GM20000 (cell line): ENCODE measurements around the gene ASIC2.

Experiments
- DNase-seq: peaks from one replicate; pipeline ENCODE4 v3.0.0; 2012; ENCODE audit warnings: low spot score
- TF ChIP-seq, protein P1 (sequence below): IDR thresholded peaks from 2 replicates; pipeline ENCODE4 v1.5.1; 2012; ENCODE audit warnings: mild to moderate bottlenecking, control low read depth; ENCODE audit errors: extremely low read depth, missing control alignments

ASIC2 gene

DNA sequence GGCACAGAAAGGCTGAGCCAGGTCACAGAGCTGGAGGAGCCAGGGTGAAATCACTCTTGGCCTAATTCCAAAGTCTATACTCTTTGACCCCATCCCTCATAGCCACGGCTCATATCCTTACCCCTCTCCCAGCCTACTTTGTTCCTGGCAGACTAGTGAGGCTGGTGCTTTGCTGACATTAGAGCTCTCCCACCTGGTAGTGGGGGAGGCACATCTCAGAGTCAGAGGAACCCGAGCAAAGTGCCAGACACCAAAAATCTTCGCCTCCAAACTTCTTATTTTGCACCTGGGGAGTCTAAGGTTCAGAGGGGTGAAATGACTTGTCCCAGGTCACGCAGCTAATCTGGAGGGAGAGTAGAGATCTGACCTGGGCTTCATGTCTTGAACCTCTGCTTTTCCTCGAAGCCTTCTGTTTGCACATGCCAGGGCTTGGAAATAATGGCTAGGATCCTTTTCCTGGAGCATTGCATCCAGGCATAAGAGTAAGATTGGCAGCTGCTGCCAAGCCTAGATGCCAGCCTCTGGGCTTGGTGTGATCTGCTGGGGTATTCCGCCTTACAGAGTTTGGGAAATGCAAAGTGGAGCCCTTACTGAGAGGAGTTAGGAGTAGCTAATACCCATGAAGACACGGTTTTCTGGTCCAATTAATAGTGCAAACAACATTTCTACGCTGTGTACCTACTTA lies 174.6 kb downstream of the ASIC2 start:
- TF ChIP-seq, protein P1, sequence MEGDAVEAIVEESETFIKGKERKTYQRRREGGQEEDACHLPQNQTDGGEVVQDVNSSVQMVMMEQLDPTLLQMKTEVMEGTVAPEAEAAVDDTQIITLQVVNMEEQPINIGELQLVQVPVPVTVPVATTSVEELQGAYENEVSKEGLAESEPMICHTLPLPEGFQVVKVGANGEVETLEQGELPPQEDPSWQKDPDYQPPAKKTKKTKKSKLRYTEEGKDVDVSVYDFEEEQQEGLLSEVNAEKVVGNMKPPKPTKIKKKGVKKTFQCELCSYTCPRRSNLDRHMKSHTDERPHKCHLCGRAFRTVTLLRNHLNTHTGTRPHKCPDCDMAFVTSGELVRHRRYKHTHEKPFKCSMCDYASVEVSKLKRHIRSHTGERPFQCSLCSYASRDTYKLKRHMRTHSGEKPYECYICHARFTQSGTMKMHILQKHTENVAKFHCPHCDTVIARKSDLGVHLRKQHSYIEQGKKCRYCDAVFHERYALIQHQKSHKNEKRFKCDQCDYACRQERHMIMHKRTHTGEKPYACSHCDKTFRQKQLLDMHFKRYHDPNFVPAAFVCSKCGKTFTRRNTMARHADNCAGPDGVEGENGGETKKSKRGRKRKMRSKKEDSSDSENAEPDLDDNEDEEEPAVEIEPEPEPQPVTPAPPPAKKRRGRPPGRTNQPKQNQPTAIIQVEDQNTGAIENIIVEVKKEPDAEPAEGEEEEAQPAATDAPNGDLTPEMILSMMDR = no peak
- DNase-seq = no peak

GRCh38 chr17:33116021-33116551 lies 177.0 kb downstream of the ASIC2 start:
- no peak for DNase-seq
- TF ChIP-seq, protein P1 = no peak

DNA sequence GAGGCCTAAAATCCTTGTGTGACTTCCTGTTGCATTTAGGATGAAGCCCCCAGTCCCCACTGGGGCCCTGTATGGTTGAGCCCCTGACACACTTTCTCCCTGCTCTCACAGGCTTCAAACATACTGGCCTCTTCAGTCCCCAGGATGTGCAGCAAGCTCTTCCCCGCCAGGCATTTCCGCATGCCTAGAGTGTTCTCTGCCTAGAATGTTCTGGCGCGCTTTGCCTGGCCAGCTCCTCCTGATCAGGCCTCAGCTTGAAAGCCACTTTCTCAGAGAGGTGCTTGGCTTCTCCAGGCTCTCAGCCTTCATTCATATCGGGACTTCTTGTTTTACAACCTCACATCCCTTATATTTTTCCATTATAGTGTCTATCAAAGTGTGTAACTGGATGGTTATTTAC lies 177.7 kb downstream of the ASIC2 start:
- TF ChIP-seq, protein P1 = no peak
- DNase-seq = no peak

- TF ChIP-seq, protein P1 = no peak
- no peak for DNase-seq
Measured at GRCh38 chr17:33113991-33114370, 179.1 kb downstream of the ASIC2 start.

DNA sequence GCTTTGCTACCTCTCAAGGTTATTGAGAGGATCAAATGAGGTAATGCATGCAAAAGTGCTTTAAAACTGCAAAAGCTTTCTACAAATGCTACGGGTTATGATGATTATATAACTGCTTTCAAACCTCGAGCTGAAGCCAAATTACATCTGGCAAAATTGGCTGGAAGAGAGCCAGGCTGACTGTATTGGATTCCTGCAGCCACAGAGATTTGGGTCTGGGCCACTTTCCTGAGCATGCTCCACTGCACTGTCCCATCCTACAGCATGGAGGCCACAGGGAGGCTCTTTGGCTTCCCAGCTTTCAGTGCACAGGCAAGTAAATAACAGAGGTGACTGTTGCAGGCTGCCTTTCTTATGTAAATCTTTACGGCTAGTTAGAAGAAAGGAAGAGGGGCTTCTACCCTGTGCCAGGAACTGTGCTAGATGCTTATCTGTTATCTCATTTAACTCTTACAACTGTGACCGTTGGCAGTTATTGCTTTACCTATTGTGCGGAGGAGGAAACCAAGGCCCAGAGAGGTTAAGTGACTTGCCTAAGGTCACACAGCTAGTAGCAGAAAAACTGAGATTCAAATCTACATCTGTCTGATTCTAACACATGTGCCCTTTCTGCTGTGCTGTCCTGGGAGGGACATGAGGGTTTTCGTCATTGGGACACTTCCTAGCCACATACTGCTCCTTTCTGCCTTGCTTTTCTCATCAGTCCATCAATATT lies 179.7 kb downstream of the ASIC2 start:
- TF ChIP-seq, protein P1 = no peak
- DNase-seq = no peak

GRCh38 chr17:33112763-33113162 lies 180.3 kb downstream of the ASIC2 start:
- TF ChIP-seq, protein P1 = no peak
- DNase-seq = no peak

- no peak for DNase-seq
- TF ChIP-seq, protein P1 = no peak
Measured at GRCh38 chr17:33109336-33110072, 183.6 kb downstream of the ASIC2 start.
